ENCODE measurements around the gene SOX10.
"Not testable (repeated sequence)": the region's sequence is repeated elsewhere in the genome, so short reads cannot be mapped to it uniquely, and the experiment has no call there.

The SOX10 gene

DNA sequence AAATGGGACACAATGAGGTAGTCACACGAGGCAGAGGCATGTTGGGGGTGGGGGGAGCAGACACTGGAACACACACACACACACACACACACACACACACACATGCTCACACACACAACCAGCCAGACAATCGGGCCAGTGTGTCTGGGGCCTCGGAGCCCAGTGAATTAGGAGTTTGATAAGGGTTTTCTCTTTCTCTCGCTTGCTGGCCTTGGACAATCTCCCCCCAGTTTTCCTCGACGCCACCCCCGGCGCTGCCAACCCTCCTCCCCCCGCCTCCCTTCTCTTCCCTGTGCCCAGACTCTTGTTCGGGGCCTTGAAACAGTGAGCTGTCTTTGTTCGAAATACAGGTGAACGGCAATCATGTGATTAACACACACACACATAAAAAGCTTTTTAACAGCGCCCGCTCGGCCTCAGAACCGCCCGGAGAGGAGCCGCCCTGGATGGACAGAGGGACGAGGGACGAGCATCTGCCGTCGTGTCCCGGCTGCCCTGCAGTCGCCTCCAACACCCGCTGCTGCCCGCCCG is 1.5 kb upstream of the SOX10 start:
- no peak for DNase-seq (ENCODE audit: low read depth in 2 of 2)

DNA sequence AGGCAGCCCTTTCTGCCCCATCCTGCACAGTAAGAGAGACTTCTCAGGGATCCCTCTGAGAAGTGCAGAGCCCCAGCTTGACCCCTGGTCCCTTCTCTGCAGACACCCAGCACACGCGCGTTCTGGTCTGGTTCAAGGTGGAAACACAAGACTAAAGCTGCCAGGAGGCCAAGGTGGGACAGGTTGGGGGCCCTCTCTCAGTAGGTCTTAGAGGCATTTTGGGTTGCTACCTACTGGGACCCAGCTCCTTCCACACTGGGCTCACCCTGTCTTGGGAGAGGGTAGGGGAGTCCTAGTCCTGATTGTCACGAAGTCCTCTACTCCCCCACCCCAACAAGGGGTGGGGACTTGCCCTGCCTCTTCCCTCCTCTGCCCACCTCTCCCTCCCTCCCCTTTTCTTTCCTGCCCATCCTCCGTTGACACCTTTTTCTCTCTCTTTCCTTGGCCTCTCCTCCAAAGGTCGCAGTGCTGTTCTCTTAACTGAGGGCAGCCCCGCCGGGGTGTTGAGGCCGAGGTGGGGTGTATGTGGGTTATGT is 763 bp upstream of the SOX10 start:
- DNase-seq (ENCODE audit: low read depth in 2 of 2): no peak

DNA sequence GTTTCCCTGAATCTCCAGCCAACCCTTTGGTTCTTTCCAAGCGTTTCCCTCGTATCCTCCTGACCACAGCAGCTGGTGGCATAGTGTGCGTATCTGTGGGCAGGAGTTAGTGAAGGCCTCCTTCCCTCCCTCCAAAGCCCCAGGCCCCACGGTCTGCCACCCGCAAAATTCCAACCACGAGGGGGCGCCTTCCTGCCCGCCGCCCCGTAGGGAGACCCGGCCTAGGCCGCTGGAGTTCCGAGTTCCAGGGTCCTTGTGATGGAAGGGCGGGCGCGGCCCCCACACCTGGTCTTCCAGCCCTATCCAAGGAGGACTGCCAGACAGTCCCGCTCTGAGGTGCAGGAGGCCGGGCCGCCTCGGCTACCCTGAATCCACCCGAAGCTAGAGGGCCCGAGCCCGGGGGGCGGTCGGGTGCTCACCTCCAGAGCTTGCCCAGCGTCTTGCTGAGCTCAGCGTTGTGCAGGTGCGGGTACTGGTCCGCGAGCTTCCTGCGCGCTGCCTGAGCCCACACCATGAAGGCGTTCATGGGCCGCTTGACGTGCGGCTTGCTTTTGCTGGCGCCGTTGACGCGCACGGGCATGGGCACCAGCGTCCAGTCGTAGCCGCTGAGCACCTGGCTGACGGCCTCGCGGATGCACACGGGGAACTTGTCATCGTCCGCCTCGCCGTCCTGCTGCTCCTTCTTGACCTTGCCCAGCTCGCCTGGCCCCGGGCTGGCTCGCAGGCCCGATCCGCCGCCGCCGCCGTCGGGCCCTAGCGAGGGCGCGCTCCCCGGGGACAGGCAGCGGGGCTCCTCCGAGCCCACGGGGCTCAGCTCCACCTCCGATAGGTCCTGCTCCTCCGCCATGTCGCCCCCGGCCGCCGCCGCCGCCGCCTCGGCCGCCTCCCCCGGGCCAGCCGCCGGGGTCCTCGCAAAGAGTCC is 1.2 kb downstream of the SOX10 start:
- DNase-seq (ENCODE audit: low read depth in 2 of 2): no peak

DNA sequence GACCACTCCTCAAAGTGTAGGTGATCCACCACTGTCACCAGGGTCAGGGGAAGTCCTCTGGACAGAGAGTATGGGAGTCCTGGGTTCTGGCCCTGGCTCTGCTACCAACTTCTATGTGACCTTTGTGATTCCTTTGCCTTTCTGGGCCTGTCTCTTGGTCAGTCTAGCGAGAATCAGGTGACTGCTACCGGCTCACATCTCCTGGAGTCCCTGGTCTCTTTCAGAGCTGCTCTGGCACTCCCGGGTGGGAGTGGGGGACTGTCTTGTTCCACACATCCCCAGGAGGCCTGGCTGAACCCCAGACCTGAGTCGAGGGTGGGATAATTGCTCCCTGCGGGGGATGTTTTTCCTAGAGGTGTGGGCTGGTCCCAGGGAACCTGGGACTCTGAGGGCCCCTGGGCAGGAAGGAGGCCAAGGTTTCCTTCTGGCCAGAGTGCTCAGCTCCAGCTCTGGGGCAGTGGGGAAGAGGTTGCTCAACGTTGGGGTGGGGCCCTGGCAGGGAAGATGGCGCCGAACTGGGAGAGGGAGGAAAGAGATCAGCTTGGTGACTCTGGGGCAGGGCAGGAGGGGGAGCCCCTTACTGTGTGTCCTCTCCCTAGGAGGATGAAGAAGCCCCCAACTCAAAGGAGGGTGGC is 2.1 kb downstream of the SOX10 start:
- DNase-seq (ENCODE audit: low read depth in 2 of 2): no peak

DNA sequence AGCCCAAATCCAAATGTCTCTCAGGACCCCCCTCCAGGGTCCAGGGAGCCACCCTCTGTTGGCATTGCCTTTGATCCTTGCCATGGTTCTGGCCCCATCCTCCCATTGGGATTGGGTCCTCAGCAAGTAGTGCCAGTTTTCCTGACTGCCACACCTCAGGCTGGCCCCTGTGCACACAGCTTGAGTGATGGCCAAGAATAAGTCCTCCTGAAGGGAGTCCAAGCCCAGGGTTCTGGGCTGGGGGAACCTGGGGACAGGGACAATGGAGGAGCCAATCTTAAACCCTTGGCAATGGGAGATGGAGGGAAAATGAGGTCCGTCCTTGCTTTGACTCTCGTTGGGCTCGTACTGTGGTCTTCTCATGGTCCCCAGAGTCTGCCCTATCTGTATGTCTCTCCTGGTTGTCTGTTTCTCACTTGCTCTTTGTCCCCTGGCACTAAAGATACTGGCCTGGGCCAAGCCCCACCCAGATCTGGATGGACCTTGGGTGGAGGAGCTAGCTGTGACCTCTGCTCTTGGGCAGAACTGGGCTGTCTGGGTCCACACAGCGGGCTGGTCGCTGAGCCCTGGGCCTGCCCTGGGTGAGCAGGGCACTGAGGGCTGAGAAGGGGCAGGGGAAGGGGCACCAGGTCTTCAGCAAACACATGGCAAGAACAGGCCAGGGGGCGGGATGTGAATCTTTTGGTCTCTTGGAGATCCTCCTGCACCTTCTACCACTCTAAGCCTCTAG is 2.9 kb downstream of the SOX10 start:
- DNase-seq (ENCODE audit: low read depth in 2 of 2): no peak

DNA sequence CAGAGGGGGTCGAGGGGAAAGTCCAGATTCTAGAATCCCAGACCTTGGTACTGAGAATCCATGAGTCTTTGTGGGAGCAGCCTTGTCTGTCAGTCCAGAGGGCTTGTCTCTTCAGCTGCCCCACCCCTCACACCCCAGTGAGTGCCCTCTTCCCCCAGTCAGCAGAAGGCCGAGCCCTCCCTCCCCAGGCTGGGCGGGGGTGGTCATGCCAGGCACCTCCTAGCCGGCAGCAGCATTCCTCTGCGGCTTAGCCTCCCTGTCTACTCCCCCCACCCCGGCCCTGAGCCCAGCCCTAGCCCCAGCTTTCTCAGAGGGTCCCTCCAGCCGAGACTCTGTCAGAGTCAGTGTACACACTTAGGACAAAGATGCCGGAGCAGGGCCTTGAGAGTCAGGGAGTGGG is 4.6 kb downstream of the SOX10 start:
- DNase-seq (ENCODE audit: low read depth in 2 of 2): no peak

DNA sequence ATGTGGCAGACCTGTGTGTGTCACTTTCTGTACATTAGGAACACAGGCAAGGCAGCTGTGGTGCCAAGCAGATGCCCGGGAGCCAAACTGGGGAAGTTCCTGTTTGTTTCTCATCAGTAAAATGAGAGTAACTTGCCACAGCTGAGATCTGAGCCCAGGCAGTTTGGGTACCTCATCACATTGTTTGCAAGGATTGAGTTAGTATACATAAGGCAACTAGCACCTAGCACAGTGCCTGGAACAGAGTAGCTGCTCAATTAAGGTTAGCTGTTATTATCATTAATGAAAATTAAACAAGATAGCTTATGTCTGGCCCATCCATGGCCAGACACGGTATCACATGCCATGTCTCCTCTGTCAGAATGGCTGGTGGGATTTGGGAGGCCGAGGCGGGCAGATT is 7.8 kb downstream of the SOX10 start:
- no peak for DNase-seq (ENCODE audit: low read depth in 2 of 2)

DNA sequence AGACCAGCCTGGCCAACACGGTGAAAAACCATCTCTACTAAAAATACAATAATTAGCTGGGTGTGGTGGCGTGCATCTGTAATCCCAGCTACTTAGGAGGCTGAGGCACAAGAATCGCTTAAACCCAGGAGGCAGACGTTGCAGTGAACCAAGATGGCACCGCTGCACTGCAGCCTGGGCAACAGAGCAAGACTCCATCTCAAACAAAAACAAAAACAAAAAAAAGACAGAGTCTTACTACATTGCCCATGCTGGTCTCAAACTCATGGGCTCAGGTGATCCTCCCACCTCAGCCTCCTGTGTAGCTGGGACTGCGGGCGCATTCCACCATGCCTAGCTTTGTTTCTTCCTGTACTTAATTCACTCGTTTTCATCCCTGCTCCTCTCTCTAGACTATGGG is 8.3 kb downstream of the SOX10 start:
- DNase-seq (ENCODE audit: low read depth in 2 of 2): not testable (repeated sequence)

DNA sequence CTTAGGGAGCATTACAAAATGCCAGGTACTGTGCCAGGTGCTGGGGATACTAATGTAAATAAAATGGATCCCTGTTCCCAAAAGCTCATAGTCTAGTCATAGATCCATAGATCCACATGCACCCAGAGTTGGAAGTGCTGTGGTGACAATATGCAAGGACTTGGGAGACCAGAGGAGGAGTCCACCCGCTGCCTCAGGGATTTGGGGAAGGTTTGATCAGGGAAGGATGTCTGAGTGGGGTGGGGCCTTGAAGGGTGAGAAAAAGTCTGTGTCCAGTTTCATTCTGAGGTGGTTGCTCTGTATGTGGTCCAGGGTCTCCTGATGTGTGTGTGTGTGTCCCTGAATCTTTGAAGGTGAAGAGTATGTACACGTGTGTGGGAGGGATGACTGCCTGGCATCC is 9.2 kb downstream of the SOX10 start:
- no peak for DNase-seq (ENCODE audit: low read depth in 2 of 2)

DNA sequence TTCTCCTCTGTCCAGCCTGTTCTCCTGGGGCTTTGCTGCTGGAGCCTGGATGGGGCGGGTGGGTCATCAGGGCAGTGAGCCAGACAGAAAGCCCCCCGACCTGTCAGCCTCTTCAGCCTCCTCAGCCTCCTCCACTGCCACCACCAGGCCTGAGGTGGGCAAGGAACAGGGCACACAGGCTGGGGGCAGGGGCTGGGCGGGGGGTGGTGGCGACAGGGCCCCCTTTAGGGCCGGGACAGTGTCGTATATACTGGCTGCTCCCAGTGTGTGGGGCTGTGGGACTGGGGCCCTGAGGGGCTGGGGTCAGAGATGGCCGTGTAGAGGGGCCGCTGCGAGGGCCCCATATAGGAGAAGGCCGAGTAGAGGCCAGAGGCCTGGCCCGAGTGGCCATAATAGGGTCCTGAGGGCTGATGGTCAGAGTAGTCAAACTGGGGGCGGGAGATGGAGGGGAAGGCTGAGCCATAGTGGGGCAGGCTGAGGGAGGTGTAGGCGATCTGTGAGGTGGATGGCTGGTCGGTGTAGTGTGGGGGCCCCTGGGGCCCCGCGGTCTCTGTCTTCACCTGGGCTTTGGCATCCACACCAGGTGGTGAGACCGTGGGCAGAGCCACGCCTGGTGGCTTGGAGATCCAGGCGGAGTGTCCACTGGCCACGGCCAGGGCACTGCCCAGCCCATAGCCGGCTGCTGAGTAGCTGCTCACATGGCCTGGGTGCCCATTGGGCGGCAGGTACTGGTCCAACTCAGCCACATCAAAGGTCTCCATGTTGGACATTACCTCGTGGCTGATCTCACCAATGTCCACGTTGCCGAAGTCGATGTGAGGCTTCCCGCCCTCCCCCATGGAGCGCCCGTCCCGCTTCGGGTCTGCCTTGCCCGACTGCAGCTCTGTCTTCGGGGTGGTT is 10.8 kb downstream of the SOX10 start:
- DNase-seq (ENCODE audit: low read depth in 2 of 2): no peak

DNA sequence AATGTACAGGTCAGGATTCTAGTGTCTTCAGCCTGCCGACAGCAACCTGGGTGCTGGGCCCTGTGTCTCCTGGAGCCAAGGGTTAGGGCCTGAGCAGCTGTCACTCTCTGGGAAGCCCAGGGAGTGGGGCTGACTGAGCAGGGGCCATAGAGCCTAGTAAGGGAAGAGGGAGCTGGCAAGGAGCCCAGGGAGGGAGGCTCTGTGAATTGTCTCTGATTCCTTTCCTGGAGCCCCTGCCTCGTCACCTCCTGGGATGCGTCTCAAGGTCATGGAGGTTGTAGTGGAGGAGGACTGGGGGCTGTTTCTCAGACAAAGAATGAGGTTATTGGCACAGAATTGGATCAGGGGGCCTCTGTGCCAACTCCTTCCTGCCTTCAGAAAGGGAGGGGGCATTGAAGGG is 11.8 kb downstream of the SOX10 start:
- DNase-seq (ENCODE audit: low read depth in 2 of 2): no peak

DNA sequence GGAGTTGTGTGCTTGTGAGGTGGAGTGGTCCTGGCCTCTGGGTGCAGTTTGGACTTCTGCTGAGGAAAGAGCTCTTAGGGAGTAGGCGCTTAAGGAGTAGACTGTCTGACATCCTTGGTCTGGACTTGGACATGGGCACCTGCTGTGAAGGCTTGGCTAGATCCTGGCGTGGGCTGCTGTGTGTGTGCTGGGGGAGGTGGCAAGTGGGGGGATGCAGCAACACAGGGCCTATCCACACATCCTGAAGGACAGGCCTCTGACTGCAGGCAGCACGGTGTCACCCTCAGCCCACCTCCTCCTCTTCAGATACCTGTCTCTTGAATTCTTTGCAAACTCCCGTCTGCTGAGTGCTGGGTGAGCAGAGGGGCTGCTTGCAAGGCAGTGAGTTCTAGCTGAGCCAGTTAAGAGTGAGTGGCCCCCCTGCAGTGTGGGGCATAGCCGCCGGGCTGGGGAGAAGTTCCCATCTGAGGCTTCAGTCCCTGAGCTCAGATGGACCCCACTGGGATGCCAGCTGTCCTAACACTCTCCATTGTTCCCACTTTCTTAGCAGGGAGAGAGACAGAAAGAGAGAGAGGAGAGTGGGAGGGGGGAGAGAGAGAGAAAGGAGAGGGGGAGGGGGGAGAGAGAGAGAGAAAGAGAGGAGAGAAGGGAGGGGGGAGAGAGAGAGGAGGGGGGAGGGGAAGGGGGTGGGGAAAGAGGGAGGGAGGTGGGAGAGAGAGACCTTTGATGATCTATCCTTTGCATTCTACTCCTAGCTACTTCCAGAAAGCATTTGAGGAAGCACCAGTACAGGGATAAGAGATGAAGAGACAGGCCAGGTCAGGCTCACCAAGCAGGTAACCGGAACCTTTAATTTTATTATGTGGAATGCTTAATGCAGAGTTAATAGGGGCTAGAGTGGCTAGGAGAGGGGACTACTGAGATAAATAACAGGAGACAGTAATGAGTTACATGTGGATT is 12.6 kb downstream of the SOX10 start:
- no peak for DNase-seq (ENCODE audit: low read depth in 2 of 2)

DNA sequence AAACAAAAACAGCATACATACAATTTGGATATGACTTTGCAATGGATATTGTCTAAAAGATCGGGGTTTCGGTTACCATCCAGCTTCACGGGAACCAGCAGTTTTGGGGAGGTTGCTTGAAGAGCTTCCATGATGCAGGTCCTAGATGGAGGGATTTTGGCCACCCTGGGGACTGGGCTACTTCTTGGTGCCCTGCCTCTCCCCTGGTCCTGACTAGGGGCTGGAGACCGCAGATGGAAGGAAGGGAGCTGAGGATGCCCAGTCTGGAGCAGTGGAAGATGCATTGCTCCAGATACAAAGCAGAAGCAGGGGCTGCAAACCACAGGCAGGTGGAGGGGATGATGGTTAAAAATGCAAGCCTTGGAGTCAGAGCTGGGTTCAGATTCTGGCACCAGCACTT is 13.5 kb downstream of the SOX10 start:
- no peak for DNase-seq (ENCODE audit: low read depth in 2 of 2)

DNA sequence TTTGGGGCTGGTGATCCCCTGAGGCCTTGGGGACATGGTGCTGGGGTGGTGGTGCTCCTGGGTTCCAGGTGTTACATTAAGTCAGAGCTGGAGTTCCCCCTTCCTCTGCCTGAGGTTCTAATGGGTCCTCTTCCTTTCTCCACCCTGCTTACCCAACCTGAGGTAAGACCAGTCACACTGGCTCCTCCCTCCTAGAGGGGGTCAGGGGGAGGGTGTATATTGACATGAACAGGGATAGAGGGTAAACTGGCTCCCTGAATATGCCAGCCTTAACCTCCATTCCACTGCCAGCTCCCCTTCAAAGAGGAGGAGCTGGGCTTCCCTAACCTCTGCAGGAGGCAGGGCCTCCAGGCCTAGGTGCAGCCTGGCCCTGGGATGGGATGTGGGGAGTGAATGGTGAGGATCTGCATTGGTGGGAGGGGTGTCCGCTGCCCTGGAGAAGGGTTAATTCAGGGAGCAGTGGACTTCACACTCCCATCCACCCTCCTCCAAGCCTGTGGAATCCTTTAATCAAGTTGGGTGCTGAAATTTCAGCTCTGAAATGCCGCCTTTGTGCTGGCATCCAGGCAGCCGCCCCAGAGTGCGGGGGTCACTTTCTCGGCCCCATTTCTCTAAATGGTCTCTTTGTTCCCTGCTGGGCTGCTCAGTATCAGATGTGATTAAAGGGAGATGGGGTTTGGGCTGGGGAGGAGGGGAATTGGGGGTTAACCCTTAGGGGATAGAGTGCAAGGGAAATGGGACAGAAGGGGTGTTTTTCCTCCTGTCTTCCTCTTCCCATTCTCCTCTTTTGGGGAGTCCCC is 15.7 kb downstream of the SOX10 start:
- DNase-seq (ENCODE audit: low read depth in 2 of 2): no peak

DNA sequence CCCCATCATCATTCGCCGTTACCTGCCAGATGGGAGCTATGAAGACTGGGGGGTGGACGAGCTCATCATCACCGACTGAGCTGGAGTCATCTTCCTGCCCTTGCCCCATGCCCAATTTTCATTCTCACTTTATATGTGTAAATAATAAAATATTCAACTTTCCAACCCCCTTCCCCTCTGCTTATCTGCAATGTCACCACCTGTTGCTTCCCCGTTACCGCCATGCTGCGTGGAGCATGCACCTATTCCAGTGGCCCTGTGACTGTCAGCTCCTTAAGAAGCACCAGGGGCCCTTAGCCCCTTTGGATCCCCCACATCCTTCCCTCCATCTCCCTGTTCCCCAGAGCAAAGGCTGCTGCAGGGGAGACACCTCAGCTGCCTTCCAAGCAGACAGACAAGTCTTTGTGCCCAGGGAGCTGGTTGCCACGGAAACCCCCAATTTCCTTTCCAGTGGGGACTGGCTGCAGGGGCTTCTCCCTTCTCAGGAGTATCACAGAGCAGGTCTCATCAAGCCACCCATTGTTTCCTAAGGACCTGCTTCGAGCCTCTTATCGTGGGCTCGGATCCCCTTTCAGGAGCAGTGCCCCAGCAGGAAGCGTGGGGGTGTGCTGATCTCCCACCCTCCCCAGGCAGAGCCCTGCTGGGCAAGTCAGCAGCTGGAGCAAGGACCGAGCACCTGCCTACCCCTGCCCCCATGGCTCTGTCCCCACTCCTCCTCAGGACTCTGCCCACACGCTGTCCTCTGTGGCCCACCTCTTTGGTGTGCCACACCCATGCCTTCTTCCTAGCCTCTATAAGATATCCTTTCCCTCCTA is 16.5 kb downstream of the SOX10 start:
- no peak for DNase-seq (ENCODE audit: low read depth in 2 of 2)

DNA sequence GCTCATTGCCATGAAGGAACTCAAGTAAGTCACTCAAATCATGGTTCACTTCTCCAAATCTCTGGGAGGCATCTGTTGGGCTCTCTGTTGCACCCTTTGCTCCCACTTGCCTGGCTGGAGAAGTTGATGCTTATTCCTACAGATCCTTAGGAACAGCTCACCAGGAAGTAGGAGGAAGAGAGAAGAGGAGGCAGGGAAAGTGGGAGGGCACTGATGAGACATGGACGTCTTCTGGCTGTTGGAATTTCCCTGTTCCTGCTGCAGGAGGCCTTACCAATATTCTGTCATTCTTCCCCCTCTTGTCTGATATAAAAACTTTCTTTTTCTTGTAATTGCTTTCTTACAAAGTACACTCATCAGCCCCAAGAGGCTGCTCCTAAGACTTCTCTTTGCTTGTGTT is 17.2 kb downstream of the SOX10 start:
- DNase-seq (ENCODE audit: low read depth in 2 of 2): no peak

DNA sequence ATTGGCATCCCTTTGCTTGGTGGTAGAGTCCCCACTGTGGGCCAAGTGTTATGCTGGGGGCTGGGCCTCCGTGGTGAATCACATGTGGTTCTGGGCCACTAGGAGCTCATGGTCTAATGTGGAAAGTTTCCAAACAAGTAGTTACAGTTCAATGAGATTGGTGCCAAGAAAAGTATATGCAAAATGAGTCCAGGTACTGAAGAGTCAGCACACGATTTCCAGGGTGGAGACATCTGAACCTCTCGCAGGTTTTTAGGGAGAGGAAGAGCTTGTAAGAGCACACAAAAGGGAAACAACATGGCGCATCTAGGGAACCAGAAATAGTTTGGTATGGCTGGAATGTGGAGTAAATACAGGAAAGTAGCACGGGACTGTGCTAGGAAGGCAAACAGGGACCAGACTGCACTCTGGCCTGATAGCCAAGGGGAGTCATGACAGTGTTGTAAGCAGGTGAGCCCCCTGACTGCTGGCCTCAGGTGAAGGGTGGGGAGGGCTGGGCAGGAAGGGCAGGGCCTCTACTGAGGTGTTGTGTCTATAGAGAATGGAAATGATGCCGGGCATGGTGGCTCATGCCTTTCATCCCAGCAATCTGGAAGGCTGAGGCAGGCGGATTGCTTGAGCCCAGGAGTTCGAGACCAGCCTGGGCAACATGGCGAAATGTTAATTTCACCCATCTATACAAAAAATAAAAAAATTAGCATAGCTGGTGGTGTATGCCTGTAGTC is 18.3 kb downstream of the SOX10 start:
- DNase-seq (ENCODE audit: low read depth in 2 of 2): no peak

DNA sequence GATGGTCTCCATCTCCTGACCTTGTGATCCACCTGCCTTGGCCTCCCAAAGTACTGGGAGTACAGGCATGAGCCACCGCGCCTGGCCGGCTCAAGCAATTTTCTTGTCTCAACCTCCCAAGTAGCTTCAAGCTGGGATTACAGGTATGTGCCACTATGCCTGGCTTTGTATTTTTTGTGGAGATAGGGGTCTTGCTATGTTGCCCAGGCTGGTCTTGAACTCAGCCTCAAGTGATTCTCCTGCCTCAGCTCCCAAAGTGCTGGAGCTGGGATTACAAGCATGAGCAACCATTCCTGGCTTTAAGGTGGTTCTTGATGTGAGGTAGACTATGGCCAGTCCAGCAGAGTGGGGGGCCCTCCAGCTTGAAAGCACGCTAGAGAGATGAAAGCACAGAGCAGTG is 23.3 kb downstream of the SOX10 start:
- no peak for DNase-seq (ENCODE audit: low read depth in 2 of 2)

Data from stimulated activated CD8-positive, alpha-beta memory T cell treated with anti-CD3 and anti-CD28 coated beads, Interleukin-7, amount 100 ng/mL, for 4 hours (primary cell).